GM18951 (cell line): Measurements from ENCODE around the gene ZNF205.
"Not testable (repeated sequence)": the region's sequence is repeated elsewhere in the genome, so short reads cannot be mapped to it uniquely, and the experiment has no call there.

Source experiments
- POLR2A ChIP-seq: IDR thresholded peaks from 4 replicates; pipeline ENCODE4 v1.6.1; 2011; ENCODE audit warnings: mild to moderate bottlenecking; ENCODE audit not compliant: insufficient read length, insufficient read depth; ENCODE audit errors: extremely low read depth
- in situ Hi-C: fragments of 300-500 bp; cut with MboI; formaldehyde crosslinking; loops from one replicate; pipeline ENCODE4 v1.12.0; 2022; ENCODE audit warnings: low sequenced_read_pairs, mixed read lengths, inconsistent platforms; ENCODE audit not compliant: unreplicated experiment

The ZNF205 gene

GRCh38 chr16:3158026-3158509 lies 45.7 kb downstream of the ZNF205 start:
- in situ Hi-C loops = no loop called here
- TF ChIP-seq POLR2A = no peak

- in situ Hi-C loops = no loop called here
- TF ChIP-seq POLR2A = peak; percentile 32
These were observed 46.3 kb downstream of the ZNF205 start for GRCh38 chr16:3158510-3159314.

- no peak for TF ChIP-seq POLR2A
- in situ Hi-C loops = no loop called here
These were observed 49.0 kb downstream of the ZNF205 start for GRCh38 chr16:3161235-3162018.

- in situ Hi-C loops = no loop called here
- TF ChIP-seq POLR2A = no peak
These were observed 52.0 kb downstream of the ZNF205 start for GRCh38 chr16:3164121-3164991.

- in situ Hi-C loops = no loop called here
- no peak for TF ChIP-seq POLR2A
These were observed 52.9 kb downstream of the ZNF205 start for GRCh38 chr16:3165111-3165822.

GRCh38 chr16:3166505-3166886 lies 54.1 kb downstream of the ZNF205 start:
- in situ Hi-C loops = no loop called here
- no peak for TF ChIP-seq POLR2A

- in situ Hi-C loops = not testable (repeated sequence)
These were observed 56.3 kb downstream of the ZNF205 start for GRCh38 chr16:3168729-3169128.
